T-helper 22 cell (primary cell): ENCODE measurements around the gene FBRSL1.

Experiments
- DNase-seq: peaks from one replicate; pipeline ENCODE4 v3.0.0-alpha.2; 2020; ENCODE audit warnings: low read depth

Gene FBRSL1

DNA sequence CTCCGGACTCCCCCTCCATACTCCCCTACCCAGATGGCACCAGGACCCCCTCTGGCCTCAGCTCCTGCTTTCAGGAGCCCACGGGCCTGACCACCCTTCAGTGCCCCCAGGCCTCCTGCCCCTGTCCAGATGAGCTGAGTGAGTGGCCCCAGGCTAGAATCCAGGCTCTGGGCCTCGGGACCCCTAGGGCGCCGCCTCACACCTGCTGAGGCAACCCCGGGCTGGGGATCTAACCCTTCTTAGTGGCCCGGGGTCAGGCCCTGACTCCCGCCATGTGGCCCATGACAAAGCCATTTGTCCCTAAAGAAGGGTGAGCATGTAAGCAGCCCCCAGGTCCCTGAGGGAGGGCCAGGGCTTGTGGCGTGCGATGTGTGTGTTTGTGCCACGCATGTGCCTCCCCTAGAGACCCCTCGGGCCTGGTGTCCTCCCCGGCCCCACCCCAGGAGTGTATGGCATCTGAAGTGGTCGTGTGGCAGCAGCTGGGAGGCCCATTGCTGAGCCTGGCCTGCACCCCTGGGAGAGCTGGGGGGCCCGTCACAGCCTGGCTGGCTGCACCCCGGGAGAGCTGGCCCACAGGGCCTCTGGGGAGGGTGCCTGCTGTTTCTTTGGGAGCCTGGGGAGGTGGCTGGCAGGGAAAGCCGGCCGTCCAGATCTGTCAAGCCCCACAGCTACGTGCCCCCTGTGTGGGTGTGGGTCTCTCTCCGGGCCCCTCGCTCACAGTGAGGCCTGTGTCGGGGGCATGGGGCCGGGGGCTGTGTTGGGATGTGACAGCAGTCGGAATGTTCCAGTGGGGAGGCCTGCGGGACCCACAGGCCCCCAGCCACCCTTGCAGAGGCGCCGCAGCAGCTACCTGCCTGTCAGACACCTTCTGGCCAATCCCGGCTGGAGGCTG, 7.8 kb downstream of the FBRSL1 start:
- DNase-seq, result no peak

DNA sequence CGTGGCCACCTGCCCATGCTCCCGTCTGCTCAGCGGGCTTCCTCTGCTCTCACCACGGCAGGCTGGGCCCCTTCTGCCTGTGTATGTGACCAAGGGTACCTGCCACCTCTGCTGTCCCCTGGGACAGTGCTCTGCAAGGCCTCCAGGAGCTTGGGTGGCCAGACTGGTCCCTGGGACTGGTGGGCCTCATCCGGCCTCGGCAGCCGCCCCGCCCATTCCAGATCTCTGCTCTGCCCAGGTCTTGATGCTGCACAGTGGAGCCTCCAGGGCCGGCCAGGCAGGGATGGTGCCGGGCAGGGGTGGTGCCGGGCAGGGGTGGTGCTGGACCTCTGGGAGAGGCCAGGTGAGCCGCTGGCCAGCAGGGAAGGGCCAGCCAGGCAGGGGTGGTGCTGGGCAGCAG, 9.0 kb downstream of the FBRSL1 start:
- DNase-seq, result no peak

DNA sequence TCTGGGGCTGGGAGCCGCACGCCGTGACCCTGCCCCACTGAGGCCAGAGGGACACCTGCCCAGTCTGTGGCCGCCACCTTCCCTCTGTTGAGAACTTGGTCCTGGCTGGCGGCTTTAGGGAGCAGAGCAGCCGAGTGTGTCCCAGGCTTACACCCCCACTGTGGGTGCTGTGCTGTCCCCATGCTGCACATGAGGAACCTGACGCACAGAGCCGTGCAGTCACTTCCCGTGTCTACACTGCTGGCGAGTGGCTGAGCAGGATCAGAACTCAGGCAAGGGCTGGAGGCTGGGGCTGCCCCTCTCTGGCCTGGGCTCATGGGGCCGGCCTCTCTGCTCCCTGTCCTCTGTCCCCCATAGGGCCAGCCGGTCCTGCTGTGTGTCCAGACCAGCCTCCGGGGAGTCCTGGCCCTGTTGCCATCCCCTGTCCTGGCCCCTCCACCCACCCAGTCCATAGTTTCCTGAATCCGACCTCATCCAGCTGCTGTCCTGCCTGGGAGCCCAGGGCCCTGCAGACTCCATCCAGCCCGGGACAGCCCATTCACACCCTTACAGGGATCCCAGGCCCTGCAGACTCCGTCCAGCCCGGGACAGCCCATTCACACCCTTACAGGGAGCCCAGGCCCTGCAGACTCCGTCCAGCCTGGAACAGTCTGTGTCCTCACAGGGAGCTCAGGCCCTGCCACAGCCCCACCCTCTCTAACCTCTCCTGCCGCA, 10.3 kb downstream of the FBRSL1 start:
- DNase-seq, result no peak

DNA sequence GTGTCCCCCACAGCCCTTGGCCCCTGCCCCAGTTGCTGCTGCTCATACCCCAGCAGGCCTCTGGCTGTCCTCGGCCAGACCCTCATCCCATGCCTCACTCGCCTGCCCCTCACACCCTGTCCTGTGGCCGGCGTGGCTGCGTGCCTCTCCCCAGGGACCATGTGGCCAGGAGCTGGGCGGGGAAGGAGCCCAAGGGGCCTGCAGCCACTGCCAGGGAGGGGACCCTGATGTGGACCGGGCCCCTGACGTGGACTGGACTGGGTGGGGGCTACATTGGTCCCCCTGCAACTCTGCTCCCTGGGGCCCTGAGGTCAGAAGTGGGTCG, 10.9 kb downstream of the FBRSL1 start:
- DNase-seq, result no peak

DNA sequence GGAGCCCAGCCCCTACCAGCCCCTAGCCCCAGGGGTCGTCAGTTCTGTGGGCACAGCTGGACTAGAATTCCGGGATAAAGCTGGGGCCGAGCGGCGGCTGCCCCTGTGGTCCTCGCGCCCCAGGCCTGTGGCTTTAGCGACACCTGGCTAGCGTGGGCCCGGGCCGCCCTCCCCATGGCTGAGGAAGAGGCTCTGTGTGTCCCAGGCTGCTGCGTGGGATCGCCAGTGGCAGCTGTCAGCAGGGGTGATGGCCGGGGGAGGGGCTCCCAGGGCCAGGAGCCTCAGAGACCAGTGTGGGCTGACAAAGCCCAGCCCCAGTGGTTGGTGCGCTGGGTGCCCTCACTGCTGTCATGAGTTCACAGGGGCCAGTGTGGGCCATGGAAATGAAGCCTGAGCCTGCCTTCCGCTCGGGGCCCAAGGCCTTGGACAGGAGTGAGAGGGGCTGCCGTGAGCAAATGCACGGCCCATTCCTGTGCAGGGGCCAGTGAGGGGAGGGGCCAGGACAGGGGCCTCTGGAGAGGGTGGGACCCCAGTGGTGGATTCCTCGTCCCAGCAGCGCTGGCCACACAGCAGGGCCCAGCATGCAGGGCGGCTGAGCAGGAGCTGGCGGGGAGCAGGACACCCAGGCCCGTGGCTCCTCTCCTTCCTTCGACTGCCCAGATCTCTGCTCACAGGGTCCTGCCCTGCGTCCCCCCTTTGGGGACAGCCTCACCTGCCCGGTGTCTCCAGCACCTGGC, 11.4 kb downstream of the FBRSL1 start:
- no peak for DNase-seq

DNA sequence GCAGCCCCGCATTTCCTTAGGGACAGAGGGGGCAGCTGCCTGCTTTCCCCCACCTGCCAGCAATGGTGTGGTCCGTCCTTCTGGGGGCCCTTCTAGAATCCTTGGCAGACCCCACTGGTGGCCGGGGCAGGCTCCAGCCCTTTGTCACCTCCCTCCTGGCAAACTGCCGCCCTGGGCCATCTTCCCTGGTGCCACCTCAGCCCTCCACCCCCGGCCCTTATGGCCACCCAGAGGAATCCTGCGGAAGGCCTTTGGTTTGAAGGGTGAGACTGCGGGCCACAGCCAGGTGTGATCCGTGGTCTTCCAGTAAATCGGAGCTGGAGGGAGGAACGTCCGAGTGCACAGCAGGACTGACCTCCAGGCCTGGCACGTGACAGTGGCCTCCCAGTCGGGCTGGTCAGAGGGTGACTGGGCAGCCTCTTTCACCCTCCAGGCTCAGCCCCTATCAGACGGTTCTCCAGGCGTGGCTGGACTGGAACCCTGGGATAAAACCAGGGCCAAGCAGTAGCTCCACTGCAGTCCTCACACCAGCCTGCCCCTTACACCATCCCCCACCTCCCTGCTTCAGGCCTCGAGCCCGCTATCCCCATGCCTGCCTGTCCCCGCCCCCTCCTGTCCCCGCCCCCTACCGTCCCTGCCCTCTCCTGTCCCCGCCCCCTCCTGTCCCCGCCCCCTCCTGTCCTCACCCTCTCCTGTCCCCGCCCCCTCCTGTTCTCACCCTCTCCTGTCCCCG, 12.4 kb downstream of the FBRSL1 start:
- DNase-seq, result no peak

DNA sequence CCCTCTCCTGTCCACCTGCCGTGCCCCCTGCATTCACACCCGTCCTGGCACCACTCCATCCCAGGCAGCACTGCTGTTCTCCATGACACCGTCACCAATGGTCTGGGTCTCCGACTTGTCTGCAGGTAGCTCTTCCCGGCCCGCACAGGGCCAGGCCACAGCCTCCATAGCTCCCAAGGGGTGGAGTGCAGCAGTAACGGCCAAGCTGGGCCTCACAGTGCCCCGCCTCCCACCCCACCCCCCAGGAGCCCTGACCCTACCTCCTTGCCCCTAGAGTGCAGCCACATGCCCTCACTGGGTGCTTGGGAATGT, 12.9 kb downstream of the FBRSL1 start:
- DNase-seq, result no peak

DNA sequence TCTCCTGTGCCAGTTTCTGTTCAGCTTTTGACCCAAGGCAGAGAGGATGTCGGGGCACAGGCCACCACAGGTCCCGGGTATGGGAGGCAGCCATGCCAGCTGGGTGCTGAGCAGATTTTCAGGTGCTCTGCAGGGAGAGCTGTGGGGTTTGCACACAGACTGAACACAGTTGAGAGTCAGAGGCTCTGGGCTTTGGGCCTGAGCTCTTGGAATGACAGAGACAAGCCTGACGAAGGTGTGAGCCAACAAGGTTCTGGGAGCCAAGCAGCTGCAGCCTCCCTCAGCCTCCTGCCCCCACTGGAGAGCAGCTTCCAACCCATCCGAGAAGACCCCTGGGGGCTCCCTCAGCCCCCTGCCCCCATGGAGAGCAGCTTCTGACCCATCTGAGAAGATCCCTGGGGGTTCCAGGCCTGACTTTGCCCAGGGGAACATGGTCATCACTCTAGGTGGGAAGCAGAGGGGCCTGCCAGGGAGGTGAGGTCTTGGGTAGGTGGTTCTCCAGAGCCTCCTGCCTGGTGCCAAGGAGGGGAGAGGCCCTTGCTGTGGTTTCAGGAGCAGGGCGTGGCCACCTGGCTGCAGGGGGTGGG, 13.8 kb downstream of the FBRSL1 start:
- DNase-seq, result no peak

DNA sequence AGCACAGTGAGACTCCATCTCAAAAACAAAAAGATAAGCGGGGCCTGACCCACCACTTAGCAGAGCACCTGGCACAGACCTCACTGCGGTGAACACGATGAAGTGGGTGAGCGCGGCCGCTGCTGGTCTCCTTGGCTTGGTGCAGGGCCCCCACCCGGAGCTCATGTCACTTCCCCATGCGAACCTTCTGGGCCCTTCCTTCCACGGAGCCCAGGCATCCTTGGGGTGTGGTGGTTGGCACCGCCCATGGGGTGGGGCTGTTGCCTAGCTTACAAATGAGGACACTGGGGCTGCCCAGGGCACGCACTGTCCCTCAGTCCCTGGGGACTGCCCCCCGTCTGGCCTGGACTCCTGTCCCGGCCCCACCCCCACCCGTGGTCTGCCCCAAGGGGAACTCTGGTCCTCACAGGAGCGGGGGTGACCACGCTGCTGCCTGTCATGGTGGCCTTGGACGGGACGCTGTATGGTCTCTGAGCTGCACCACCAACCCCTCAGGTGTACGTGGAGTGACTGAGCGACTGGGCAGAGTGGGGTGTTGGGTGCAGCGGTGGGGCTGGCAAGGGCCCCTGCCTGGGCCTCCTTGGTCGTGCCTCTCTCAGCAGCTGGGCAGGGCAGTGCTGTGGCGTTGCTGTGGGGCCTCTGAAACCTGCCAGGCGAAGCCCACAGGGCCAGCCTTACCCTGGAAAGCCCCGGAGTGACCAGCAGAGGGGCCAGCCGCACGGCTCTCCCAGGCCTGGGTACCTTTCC, 15.3 kb downstream of the FBRSL1 start:
- DNase-seq, result no peak

DNA sequence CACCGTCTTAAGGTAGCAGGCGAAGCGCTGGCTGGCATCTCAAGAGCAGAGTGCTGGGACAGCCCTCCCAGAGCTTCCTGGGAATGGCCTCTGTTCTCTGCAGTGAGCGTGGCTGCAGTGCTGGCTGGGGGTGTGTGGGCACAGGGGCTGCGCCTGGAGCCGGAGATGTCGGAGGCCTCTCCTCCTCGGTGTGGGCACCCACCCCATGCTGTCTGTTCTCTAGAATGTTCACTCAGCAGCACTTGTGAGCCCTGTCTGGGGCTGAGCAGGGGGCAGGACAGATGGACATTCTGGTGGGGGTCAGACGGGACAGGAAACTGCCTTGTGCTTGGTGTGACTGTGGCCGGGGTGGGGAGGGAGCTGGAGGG, 15.9 kb downstream of the FBRSL1 start:
- DNase-seq, result no peak

DNA sequence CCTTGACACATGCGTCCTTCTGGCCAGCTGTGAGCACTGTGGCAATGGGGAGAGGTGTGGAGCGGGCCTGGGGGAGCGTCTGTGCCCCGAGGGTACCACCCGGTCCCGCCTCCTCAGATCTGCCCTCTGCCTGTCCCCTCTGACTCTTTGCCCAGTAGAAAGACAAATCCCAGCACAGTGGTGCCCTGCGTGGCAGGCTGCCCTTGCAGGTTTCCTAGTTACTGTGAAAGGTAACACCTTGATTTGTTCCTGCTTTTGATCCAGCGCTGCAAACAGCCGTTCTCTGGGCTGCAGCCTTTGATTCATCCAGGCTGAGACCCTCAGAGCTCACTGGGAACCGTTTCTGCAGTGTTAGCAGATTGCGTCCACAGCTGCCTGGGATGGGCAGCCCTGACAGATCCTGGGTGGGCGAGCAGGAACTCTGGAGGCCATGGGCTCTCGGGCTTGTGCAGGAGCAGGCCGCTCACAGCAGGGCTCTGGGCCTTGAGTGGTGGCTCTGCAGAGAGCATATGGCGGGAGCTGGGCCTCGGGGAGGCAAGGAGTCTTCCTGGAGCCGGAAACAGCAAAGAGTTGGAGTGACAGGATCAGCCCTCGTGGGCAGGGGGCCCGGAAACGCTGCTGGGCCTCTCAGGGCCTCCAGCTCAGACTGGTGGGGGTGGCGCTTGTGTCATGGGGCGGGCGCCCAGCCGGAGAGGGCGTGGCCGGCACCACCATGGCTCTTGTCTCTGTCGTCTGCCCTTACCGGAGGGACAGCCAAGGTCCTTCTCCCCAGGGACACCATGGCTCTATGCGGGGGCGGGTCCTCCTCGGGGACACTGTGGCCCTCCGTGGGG, 16.6 kb downstream of the FBRSL1 start:
- no peak for DNase-seq

DNA sequence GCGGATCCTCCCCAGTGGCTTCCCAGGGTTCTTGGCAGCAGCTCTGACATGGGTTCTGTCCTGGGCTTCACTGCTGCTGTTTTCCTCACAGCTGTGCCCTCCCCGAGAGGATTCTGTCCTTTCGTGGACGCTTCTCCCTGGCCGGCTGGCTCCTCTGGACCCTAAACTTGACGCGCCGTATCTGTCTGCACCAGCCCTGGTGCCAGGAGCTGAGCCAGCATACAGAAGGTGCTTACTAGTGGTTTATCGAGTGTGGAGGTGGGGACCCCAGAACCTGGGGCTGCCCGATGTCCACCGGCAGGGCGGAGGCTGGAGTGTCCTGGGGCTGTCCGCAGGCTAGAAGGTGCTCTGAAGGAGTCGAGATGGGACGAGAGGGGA, 17.2 kb downstream of the FBRSL1 start:
- no peak for DNase-seq

DNA sequence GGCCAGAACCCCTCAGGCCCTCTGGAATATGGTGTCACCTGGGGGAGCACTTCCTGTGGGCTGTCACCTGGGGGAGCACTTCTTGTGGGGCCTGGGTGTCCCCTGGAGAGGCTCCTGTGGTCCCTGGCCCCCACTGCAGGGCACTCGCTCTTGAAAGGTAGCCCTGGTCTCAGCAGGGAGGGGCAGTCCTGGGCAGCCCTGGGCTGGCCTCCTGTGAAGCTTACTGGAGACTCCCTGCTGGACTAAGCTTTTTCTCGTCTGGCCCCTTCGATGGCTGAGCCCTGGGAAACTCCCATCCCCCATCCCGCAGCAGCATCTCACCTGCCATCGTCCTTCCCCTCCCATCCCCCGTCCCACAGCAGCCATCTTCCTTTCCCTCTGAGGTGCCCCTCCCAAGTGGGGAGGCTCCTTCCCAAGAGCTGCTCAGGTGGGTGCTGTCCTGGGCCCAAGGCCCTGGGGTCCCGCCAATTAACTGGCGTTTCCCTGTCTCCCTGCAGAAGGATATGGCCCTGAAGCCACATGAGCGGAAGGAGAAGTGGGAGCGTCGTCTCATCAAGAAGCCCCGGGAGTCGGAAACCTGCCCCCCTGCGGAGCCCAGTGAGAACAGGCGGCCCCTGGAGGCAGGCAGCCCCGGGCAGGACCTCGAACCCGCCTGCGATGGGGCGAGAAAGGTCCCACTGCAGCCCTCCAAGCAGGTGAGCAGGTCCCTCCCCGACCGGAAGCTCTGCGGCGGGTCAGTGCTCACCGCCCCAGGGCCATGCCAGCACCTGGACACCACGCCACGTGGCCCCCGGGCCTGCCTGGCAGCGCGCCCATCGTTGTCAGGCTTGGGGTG, 17.9 kb downstream of the FBRSL1 start:
- DNase-seq, result no peak

DNA sequence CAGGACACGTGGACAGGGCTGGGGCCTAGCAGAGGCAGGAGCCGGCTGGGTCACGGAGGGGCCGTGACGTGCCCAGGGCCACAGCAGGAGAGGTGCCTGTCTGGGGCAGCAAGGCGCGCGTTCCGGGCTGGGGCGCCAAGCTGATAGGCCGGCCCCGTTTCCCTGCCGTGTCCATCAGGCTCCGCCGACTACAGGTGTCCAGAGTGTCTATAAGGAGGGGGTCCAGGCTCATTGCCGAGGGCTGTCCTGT, 18.5 kb downstream of the FBRSL1 start:
- no peak for DNase-seq

DNA sequence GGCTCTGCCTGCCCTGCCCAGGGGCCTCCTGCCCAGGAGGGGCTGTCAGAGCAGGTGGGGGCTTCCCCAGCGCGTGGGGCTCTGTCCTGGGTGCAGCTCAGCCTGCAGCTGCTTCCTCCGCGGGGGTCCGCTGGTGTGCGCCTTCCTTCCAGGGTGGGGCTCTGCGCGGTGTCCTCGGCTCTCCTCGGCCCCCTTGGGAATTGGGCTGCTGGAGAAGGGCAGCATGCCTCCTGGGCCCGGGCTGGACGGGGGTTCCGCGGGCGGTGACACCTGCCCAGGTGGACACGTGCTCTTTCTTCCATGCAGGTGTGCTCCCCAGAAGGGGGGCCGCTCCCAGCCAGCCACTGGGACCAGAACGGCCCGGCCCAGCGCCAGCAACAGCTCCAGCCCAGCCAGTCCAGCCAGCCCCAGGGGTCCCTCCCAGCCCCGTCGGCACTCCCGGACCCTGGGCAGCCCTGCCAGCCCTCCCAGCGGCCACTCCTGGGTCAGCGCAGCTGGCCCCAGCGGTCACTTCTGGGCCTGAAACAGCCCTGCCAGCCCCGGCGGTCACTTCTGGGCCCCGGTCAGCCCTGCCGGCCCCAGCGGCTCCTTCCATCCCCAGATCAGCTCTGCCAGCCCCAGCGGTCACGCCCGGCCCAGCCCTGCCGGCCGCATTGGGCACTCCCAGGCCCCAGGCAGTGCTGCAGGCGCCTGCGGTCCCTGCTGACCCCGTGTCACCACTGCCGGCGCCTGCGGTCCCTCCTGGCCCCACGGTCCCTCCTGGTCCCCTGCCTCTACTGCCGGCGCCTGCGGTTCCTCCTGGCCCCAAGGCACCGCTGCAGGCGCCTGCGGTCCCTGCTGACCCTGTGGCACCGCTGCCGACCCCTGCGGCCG, 19.1 kb downstream of the FBRSL1 start:
- no peak for DNase-seq

DNA sequence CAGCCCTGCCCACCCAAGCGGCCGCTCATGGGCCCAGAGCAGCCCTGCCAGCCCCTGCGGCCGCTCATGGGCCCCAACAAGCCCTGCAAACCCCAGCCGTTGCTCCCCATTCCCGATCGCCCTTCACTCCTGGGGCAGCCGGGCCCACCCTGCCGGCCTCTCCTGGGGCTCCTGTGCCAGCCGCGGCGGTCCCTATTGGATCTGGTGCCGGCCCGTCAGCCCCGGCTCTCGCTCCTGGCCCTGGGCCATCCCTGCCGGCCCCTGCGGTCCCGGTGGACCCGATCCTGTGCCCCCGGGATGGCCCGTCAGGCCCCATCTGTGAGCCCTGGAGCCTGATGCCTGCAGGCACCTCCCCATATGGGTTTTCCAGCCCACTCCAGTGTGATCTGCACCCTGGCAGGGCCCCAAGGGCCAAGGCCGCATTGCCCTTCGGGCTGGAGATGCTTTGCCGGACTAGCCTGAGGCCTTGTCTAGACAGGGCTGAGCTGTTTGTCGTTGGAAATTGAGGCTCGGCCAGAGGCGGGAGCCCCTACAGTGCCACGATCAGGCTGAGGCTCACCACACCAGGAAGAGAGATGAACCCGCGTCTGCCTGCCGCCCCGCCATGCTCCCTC, 20.3 kb downstream of the FBRSL1 start:
- DNase-seq, result no peak

DNA sequence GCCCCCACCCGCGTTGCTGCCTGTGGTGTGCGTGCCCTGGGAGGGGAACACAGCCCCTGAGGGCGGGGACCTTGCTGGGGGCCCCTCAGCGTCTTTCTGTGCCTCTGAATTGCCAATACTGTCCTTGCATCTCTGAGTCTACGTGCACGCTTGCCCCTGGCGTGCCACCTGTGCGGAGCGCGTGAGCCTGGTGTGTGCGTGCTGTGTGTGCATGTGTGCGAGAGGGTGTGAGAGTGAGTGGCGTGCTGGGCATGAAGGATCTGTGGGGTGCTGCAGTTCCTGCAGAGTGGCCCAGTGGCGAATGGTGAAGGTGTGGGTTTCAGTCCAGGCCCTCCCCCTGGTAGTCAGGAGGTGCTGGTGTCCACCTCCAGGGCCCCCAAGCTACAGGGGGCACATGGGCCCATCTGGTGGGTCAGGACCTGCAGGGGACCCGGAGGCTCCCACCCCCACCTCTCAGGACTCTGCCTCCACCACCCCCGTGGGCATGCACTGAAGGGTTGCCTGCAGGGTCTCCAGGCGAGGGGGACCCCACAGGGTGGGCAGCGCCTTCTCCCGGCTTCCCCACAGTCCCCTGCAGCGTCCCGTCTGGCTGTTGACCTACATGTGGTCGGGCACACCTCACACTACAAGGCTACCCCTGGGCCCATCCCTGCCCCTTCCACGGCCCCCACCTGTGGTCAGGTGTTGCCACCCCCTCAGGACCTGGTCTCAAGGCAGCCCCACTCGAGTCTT, 21.0 kb downstream of the FBRSL1 start:
- DNase-seq, result no peak
